ENCODE data around the gene ELOVL7.
"Not testable (repeated sequence)": the region's sequence is repeated elsewhere in the genome, so short reads cannot be mapped to it uniquely, and the experiment has no call there.

GRCh38 chr5:60711892-60712291, 132.2 kb downstream of the ELOVL7 start:
- not testable (repeated sequence) for TF ChIP-seq EZH2 (IDR thresholded peaks at IDR 0.05; ENCODE audit: borderline replicate concordance, insufficient read depth, low read depth, low read length, poor library complexity, severe bottlenecking); CTCF (IDR thresholded peaks at IDR 0.05)
